ENCODE measurements around the gene HBP1.
"Not testable (repeated sequence)": the region's sequence is repeated elsewhere in the genome, so short reads cannot be mapped to it uniquely, and the experiment has no call there.

HBP1 gene

DNA sequence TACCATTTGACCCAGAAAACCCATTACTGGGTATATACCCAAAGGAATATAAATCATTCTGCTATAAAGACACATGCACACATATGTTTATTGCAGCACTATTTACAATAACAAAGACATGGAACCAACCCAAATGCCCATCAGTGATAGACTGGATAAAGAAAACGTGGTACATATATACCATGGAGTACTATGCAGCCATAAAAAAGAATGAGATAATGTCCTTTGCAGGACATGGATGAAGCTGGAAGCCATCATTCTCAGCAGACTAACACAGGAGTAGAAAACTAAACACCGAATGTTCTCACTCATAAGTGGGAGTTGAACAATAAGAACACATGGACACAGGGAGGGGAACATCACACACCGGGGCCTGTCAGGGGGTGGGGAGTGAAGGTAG, 13.1 kb upstream of the HBP1 start:
- DNase-seq = not testable (repeated sequence)

DNA sequence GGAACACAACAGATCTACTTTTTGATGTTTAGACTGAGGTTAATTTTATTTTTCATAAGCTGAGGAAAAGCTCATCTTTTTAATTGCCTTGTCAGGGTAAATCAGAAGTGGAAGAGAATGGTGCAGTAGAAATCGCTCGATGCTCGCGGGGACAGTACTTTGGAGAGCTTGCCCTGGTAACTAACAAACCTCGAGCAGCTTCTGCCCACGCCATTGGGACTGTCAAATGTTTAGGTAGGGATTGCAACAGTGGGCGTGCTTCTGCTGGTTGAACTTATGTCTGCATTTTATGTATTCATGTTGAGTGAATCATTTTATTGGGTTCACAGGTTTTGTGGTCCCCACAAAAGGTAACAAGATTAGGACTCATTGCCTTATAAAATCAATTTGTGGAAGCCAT, 11.7 kb upstream of the HBP1 start:
- DNase-seq = no peak

DNA sequence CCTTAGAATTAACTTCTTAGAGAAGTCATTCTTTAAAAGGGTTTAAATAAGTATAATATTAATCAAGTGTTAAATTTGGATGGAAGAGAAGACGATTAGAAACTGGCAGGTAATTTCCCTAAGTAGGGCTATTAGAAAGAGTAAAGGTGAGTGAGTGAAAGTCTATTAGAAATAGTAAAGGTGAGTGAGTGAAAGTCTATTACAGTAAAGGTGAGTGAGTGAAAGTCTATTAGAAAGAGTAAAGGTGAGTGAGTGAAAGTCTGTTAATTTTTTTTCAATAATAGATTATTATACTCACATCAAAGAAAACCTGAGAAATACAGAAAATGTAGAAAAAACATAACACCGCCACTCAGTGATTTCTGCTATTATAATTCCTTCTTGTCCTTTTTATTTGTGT, 10.8 kb upstream of the HBP1 start:
- no peak for DNase-seq

- DNase-seq = no peak
Observed at GRCh38 chr7:107160389-107160788, 8.4 kb upstream of the HBP1 start.

DNA sequence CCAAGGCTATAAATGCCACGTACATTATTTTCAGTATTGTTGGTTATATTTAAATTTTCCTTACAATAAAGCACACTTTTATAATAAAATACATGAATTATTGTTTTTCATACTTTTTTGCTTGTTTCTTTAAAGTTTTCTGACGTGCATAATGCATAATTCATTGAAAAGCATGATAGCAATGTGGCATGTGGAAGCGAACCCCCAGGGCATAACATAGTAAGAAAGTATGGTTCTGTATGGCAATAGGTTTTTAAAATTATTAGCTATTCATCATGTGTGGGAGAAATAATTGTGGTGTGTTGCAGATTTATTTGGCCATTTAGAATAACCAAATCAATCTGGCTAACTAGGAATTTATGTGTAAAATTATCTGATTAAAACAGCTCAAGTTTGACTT, 7.4 kb upstream of the HBP1 start:
- DNase-seq = no peak

DNA sequence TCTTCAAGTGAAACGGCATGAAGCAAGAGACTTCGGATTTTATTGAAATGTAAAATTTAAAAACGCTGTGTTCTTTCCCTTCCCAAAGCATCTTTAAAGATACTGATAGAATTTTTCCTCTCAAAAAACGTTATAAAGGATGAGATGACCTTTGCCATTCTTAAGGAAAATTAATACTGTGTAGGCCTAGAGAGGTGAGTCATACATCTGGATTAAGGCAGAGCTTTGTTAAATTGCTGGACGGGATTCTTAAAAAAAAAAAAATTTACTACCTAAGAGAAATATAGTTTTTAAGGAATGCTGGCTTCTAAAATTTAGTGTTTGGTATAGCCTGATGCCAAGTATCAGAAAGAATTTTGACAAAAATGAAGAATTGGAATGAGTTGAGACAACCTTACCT, 6.3 kb upstream of the HBP1 start:
- no peak for DNase-seq

GRCh38 chr7:107164092-107164491, 4.7 kb upstream of the HBP1 start:
- no peak for DNase-seq

- DNase-seq = no peak
Observed at GRCh38 chr7:107165341-107165740, 3.5 kb upstream of the HBP1 start.

DNA sequence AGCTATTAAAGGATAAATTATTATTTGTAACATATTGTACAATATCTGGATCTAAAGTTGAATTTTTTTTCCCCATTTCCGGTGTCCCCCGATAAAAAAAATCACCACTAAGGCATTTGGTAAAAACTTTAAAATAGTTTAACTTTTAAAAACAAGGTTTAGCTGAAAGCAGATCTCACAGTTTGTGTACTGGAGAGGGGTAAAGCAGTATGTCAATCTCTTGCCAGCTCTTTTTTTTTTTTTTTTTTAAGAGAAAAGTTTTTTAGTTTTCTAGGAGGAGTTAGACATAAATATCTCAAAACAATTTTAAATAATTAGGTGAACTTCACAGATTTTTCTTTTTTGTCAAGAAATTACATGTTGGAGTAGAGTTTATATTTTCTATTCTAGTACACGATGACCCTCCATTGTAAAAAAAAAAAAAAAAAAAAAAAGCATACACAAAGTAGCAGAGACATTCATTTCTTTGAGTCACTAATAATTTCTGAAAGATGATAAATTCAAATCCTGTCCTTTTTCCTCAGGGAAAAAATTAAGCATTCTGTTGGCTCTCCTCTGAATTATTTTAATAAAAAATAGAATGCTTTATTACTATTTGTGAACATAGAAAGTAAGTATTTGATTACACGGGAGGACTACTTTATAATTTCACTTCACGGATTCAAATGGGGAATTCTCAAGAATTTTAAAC, 1.9 kb upstream of the HBP1 start:
- no peak for DNase-seq

DNA sequence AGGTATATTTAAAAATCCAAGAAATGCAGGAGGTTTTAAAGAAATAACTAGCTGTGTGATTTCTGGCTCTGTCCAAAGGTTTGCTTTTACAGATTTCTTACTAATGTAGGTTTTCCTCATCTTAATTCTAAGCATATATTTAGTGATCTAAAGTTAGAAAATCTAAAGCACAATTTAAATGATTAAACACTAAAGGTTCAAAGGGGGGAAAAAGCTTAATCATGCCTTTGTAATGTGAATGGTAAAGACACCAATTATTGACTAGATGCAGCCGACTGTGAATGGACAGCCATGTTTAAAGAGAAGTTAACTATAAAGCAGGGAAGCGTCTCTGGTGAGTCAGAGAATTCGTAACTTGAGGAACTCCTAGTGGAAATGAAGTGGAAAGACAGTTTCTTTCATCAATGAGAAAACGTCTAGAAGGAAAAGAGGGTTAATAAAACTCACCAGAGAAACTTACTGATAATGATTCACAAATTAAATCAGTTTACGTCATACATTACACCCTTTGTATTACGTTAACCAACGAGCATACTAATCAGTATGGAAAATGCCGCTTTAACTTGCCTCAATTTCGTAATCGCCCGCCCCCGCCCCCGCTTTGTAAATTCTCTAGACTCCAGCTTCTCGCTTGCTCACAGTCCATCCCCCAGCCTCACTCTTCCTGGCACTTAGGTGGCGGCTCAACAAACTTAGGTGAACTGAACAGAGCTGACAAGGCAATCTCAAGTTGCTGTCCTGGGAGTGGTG, 1.1 kb upstream of the HBP1 start:
- peak; percentile 81 to 89 for DNase-seq

DNA sequence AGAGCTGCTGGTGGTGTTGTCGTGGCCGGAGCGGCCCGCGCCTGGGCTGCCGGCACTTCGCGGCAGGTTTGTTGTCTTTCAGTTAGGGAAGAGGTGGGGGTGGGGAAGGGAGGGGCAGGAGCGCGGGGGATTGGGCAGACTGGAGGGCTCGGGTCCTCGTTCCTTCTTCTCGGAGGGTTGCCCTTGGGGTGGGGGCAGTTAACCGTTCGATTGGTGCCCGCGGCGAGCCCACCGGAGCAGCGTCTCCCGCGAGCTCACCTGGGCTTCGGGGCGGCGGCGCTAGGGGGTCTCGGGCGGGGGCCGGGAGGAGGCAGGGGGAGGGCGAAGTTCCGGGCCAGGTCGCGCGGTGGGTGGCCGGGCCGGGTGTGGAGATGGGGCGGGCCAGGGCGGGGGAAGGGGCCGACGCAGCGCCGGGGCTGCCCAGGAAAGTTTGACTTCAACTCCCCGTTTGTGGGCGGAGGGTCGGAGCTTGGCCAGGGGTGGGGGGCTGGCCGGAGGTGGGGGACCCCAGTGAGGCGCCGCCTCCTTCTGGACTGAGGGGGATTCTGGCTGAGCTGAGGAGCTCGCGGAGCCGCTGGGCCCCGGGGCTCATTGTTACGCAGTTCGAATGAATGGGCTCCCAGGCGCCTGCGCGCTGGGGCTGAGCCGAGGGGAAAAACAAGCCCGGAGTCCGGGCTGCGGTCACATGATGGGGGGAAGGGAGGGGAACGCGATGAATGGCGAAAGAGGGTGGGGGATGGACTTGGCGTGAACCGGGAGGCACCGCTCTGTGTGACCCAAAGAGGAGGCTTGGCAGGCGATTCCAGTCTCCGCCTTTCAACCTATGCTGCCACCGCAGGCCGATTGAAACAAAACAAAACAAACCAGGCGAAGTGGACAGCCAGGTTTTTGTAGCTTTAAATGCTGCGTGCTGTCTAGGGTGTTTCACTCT, 582 bp downstream of the HBP1 start:
- peak; percentile 84 to 90 for DNase-seq

GRCh38 chr7:107170051-107170915, 1.5 kb downstream of the HBP1 start:
- peak in 1 of 2 experiments; percentile 49 for DNase-seq

- no peak for DNase-seq
Observed at GRCh38 chr7:107171496-107171895, 2.7 kb downstream of the HBP1 start.

GRCh38 chr7:107172276-107173032, 3.7 kb downstream of the HBP1 start:
- DNase-seq = no peak

DNA sequence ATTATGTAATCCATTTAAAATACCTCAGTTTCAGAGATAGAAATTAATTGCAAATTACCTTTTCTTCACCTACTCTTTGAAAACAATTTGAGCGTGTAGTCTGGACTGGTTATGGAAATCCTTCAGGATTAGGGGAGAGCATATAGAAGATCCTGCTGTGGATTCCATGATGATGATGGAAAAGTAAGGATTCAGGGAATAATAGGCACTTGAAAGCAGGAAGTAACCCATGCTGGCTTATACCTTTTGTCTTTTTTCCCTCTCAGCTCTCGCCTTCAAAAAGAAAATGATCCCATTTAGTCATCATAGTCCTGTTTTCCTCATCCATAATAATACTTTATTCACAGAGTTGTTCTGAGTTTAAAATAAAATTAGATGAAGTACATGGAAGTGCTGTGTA, 4.4 kb downstream of the HBP1 start:
- no peak for DNase-seq

GRCh38 chr7:107173691-107174406, 5.0 kb downstream of the HBP1 start:
- DNase-seq = no peak

- no peak for DNase-seq
Observed at GRCh38 chr7:107179326-107180164, 10.7 kb downstream of the HBP1 start.

GRCh38 chr7:107180378-107180777, 11.6 kb downstream of the HBP1 start:
- DNase-seq = no peak

- no peak for DNase-seq
Observed at GRCh38 chr7:107181172-107181571, 12.4 kb downstream of the HBP1 start.

DNA sequence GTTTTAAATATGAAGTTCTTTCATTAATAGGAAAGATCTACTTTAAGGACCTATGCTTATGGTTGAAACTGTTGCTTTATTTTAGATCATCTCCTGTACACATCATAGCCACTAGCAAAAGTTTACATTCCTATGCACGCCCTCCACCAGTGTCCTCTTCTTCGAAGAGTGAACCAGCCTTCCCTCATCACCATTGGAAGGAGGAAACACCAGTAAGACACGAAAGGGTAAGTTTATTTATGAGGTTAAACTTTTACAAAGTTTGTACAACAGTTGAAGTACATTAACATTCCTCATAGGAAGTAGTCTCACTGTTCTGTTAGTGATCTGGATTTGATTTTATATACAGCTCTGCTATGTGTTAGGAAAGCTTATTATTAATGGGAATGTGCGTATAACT, 16.9 kb downstream of the HBP1 start:
- DNase-seq = no peak

All from Kasumi-1 (cell line).